ENCODE results near the gene THAP4. TPM values are rescaled to one million over a fixed set of nuclear protein-coding genes. Genes with fewer than 3 reads are reported as not detected.

Gene THAP4
- total RNA-seq, 1 donor from 2014 or later = 23.7 TPM

DNA sequence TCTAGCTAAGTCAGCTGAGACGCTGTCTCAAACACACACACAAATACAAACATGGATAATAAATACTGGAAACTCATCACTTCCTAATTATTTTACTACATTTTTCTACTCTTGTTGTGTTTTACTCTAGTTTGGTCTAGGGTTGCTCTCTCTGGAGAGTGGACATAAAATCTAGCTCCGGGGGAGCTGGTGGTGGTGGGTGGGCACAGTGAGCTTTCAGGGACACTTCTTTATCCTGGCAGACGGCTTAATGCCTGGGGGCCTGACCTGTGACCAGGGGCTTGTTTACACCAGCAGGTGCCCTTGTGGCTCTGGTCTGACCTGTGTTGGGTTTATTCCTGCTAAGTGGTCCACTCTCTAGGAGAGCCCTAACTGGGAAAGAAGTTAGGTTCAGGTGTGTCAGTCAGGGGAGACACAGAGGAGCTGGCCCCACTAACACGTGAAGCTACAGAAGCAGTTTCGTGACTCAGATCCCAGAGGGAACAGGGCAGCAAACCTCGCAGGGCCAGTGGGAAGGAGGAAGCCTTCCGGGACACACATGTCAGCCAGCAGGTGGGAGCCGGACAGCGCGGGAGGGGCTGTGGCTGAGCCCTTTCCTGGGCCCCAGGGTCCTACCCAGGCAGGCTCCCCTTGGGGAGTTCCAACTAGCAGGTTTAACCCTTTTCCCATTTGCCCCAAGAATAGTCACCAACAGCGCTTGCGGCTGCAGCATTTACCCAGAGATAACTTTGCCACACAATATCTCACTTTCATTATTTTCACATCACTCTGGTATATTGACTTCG, 100.9 kb downstream of the THAP4 start:
- H3K27me3 Mint-ChIP-seq = peaks cover 11% of the 10 kb centered on the region
- no peak overlapping the region for H3K27ac Mint-ChIP-seq
- H3K9me3 Mint-ChIP-seq = no peaks in the 10 kb centered on the region
- no peak overlapping the region for H3K4me3 Mint-ChIP-seq
- POLR2A ChIA-PET = no interaction called here
- TF ChIP-seq, protein P1, sequence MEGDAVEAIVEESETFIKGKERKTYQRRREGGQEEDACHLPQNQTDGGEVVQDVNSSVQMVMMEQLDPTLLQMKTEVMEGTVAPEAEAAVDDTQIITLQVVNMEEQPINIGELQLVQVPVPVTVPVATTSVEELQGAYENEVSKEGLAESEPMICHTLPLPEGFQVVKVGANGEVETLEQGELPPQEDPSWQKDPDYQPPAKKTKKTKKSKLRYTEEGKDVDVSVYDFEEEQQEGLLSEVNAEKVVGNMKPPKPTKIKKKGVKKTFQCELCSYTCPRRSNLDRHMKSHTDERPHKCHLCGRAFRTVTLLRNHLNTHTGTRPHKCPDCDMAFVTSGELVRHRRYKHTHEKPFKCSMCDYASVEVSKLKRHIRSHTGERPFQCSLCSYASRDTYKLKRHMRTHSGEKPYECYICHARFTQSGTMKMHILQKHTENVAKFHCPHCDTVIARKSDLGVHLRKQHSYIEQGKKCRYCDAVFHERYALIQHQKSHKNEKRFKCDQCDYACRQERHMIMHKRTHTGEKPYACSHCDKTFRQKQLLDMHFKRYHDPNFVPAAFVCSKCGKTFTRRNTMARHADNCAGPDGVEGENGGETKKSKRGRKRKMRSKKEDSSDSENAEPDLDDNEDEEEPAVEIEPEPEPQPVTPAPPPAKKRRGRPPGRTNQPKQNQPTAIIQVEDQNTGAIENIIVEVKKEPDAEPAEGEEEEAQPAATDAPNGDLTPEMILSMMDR (IDR thresholded peaks at IDR 0.05) = no peak
- peaks cover 4% of the 10 kb centered on the region for H3K4me1 Mint-ChIP-seq
- no peaks in the 10 kb centered on the region for H3K36me3 Mint-ChIP-seq (ENCODE audit: low read depth)
- ATAC-seq (ENCODE audit: low read depth) (no peak), DNase-seq (no peak)
- CTCF ChIA-PET = no interaction called here
- intact Hi-C loops (cut with micrococcal nuclease) = no loop called here

DNA sequence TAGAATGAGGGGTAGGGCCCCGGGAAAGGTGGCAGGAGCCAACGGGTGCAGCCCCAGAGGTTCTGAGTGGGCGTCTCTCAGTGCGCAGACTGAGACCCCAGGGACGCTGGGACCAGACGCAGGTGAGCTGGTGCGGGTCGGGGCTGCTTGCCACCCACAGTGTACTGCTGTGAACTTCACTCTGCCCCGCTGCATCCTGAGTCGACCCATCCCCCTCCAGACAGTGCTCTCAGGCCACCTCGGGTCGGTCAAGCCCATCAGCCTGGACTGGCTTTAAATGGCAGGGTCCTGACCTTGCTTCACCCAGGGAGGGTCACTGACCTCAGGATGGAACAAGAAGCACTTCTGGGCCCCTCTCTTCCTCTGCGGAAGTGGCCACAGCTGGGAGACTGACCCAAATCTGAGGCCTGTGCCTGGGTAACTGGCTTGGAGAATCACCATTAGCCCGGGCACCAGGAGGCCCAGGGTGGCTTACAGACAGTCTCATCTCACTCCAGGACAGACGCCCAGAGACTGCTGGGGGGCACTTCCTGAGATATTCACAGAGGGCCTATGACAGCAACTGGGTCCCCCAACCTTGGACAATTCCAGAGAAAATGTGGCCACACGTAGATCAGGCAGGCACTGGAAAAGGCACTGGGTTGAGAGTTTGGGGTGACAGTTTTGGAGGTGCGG, 102.1 kb downstream of the THAP4 start:
- Mint-ChIP-seq H3K36me3 (ENCODE audit: low read depth) (no peaks in the 10 kb centered on the region), H3K4me3 (no peak overlapping the region), H3K27ac (no peak overlapping the region), H3K27me3 (peaks cover 7% of the 10 kb centered on the region), H3K4me1 (no peaks in the 10 kb centered on the region), H3K9me3 (no peaks in the 10 kb centered on the region)
- ChIA-PET CTCF (no interaction called here), POLR2A (no interaction called here)
- intact Hi-C loops (cut with micrococcal nuclease) = no loop called here
- no peak for DNase-seq
- TF ChIP-seq, protein P1 (IDR thresholded peaks at IDR 0.05) = no peak
- ATAC-seq (ENCODE audit: low read depth) = no peak

Other genes starting within 250 kb of the THAP4 start
- 123 and 151 TPM in 2 replicates for gene STK25, start 128.6 kb downstream of the THAP4 start, total RNA-seq
- gene BOK, start 78.4 kb downstream of the THAP4 start, total RNA-seq = 0.10 TPM in 1 of 2 replicates, not detected in the other
- 92.6 and 101 TPM in 2 replicates for gene ATG4B, start 535 bp upstream of the THAP4 start, total RNA-seq
- 29.2 and 34.7 TPM in 2 replicates for gene DTYMK, start 49.7 kb upstream of the THAP4 start, total RNA-seq
- 49.3 and 61.1 TPM in 2 replicates for gene ING5, start 64.9 kb upstream of the THAP4 start, total RNA-seq
- 37.7 and 55.4 TPM in 2 replicates for gene D2HGDH, start 97.5 kb upstream of the THAP4 start, total RNA-seq
- gene GAL3ST2, start 139.7 kb upstream of the THAP4 start, total RNA-seq = 0.15 TPM in 1 of 2 replicates, not detected in the other
- 0.10 and 0.31 TPM in 2 replicates for gene NEU4, start 172.0 kb upstream of the THAP4 start, total RNA-seq
- 2.6 and 3.5 TPM in 2 replicates for gene PDCD1, start 221.7 kb upstream of the THAP4 start, total RNA-seq
- 0.12 TPM in 1 of 2 replicates, not detected in the other for gene RTP5, start 232.6 kb upstream of the THAP4 start, total RNA-seq

Data from activated B cell treated with CpG ODN at 0.5 μM for 24 hours (primary cell).